GM12878 (cell line): ENCODE results near the gene PAX9.

ENCODE experiments used
- CEBPB ChIP-seq, 2 experiments: fragments of 150-350 bp in 1 of 2; IDR thresholded peaks; 2 replicates each; pipeline ENCODE4 v1.6.1; 2012 to 2014; ENCODE audit warnings: low read depth in 2 of 2, low read length in 2 of 2, borderline replicate concordance in 1 of 2, inconsistent platforms in 1 of 2
- CHD1 ChIP-seq: IDR thresholded peaks from 2 replicates; pipeline ENCODE4 v1.6.1; 2012; ENCODE audit warnings: low read depth, low read length, improper control_type of control experiment
- CTCF ChIP-seq, 3 experiments: IDR thresholded peaks in 2 of 3; conservative IDR thresholded peaks in 1 of 3; 2 replicates each; pipeline ENCODE4 v1.5.1; 2011; ENCODE audit warnings: low read depth in 3 of 3, low read length in 3 of 3, mild to moderate bottlenecking in 3 of 3, control low read depth in 2 of 3, moderate library complexity in 2 of 3, inconsistent platforms in 1 of 3, mixed read lengths in 1 of 3; ENCODE audit not compliant: control insufficient read depth in 2 of 3, insufficient read depth in 1 of 3; ENCODE audit errors: extremely low read depth in 1 of 3
- FOXK2 ChIP-seq: fragments of 450-650 bp; IDR thresholded peaks from 2 replicates; pipeline ENCODE4 v1.6.1; 2017; ENCODE audit warnings: mild to moderate bottlenecking, moderate library complexity
- NR2C1 ChIP-seq: fragments of 450-650 bp; IDR thresholded peaks from 2 replicates; pipeline ENCODE4 v1.6.1; 2017; ENCODE audit warnings: antibody characterized with exemption, mild to moderate bottlenecking, moderate library complexity

- no peak for TF ChIP-seq CTCF (IDR thresholded peaks at IDR 0.05 in 2 of 3, conservative IDR thresholded peaks at IDR 0.05 in 1 of 3; ENCODE audit: control insufficient read depth in 2 of 3, extremely low read depth in 1 of 3, insufficient read depth in 1 of 3, low read depth in 3 of 3, low read length in 3 of 3)
- no peak for TF ChIP-seq CEBPB (IDR thresholded peaks at IDR 0.05; ENCODE audit: borderline replicate concordance in 1 of 2, low read depth in 2 of 2, low read length in 2 of 2)
- TF ChIP-seq NR2C1: no peak
- no peak for TF ChIP-seq FOXK2
- no peak for TF ChIP-seq CHD1
Observed at GRCh38 chr14:36647417-36647823, 14.2 kb upstream of the PAX9 start.
